ENCODE data around the gene ELMOD2.

The ELMOD2 gene

GRCh38 chr4:140579278-140579677 lies 55.3 kb downstream of the ELMOD2 start:
- DNase-seq (ENCODE audit: extremely low read depth in 1 of 2, low read depth in 1 of 2) = no peak

- DNase-seq (ENCODE audit: extremely low read depth in 1 of 2, low read depth in 1 of 2) = no peak
These were observed 57.1 kb downstream of the ELMOD2 start for GRCh38 chr4:140581078-140581477.

GRCh38 chr4:140584439-140584838 lies 60.5 kb downstream of the ELMOD2 start:
- no peak for DNase-seq (ENCODE audit: extremely low read depth in 1 of 2, low read depth in 1 of 2)

- DNase-seq (ENCODE audit: extremely low read depth in 1 of 2, low read depth in 1 of 2) = no peak
These were observed 71.1 kb downstream of the ELMOD2 start for GRCh38 chr4:140595065-140595464.

- DNase-seq (ENCODE audit: extremely low read depth in 1 of 2, low read depth in 1 of 2) = no peak
These were observed 76.4 kb downstream of the ELMOD2 start for GRCh38 chr4:140600408-140600807.

- DNase-seq (ENCODE audit: extremely low read depth in 1 of 2, low read depth in 1 of 2) = no peak
These were observed 78.7 kb downstream of the ELMOD2 start for GRCh38 chr4:140602714-140603113.

- no peak for DNase-seq (ENCODE audit: extremely low read depth in 1 of 2, low read depth in 1 of 2)
These were observed 79.3 kb downstream of the ELMOD2 start for GRCh38 chr4:140603286-140603685.

All from activated CD8-positive, alpha-beta memory T cell treated with anti-CD3 and anti-CD28 coated beads for 1 hour (primary cell).